A549 (cell line): Measurements from ENCODE around the gene GGA2. TPM values are rescaled to one million over a fixed set of nuclear protein-coding genes. Genes with fewer than 3 reads are reported as not detected.

ENCODE experiments used
- ATAC-seq, 2 experiments: fragments of 200-7000 bp in 1 of 2; fragments of >200 bp in 1 of 2; cut with Nextera tagmentation in 1 of 2; cut with Tn5 transposase in 1 of 2; 3 replicates each; pipeline versions ENCODE4 v1.8.0 to v1.9.1; 2018 to 2020; ENCODE audit warnings: mild to moderate bottlenecking in 1 of 2, moderate library complexity in 1 of 2
- CTCF ChIA-PET: fragments of 300-600 bp; sonication (Branson Sonifier 250); formaldehyde crosslinking; extraction: SDS; loops from one replicate; lab custom pipeline; 2021; ENCODE audit warnings: antibody characterized with exemption, inconsistent platforms; lab: Yijun Ruan, JAX
- POLR2A ChIA-PET: fragments of 350-600 bp; formaldehyde crosslinking; extraction: SDS; loops from one replicate; lab custom pipeline; 2021; ENCODE audit warnings: antibody characterized with exemption, inconsistent platforms; lab: Yijun Ruan, JAX
- DNase-seq, 2 experiments: peaks; one replicate each; pipeline versions ENCODE4 v3.0.0 to v3.0.0-alpha.2; 2011 to 2016; ENCODE audit warnings: low read depth in 1 of 2, low spot score in 1 of 2
- FAIRE-seq: peaks from 2 replicates; lab custom pipeline; 2011; peaks lifted over from hg19 to GRCh38; lab: Jason Lieb, UNC
- H3K27ac ChIP-seq, 2 experiments: fragments of >200 bp; sonication (Bioruptor Twin); formaldehyde crosslinking; 3 replicates each; pipeline ENCODE4 v1.5.1; 2016 to 2017
- H3K4me1 ChIP-seq: fragments of >200 bp; sonication (Bioruptor Twin); formaldehyde crosslinking; 3 replicates; pipeline ENCODE4 v1.6.1; 2016
- H3K4me2 ChIP-seq: fragments of >200 bp; sonication (Bioruptor Twin); formaldehyde crosslinking; 3 replicates; pipeline ENCODE4 v1.6.1; 2016
- H3K4me3 ChIP-seq: fragments of >200 bp; sonication (Bioruptor Twin); formaldehyde crosslinking; 3 replicates; pipeline ENCODE4 v1.5.1; 2016
- H3K9me3 ChIP-seq: fragments of >200 bp; sonication (Bioruptor Twin); formaldehyde crosslinking; 3 replicates; pipeline ENCODE4 v1.6.1; 2016
- BHLHE40 ChIP-seq: IDR thresholded peaks from 2 replicates; pipeline ENCODE4 v1.6.1; 2012; ENCODE audit warnings: low read depth, low read length, inconsistent platforms
- CEBPB ChIP-seq, 2 experiments: fragments of >200 bp in 1 of 2; sonication (Bioruptor Twin) in 1 of 2; formaldehyde crosslinking in 1 of 2; IDR thresholded peaks; 2 replicates each; pipeline ENCODE4 v1.6.1; 2012 to 2016
- FOSL2 ChIP-seq, 2 experiments: fragments of 450-650 bp in 1 of 2; fragments of >200 bp in 1 of 2; sonication (Bioruptor Twin) in 1 of 2; formaldehyde crosslinking; IDR thresholded peaks; 2 replicates each; pipeline versions ENCODE4 v1.5.0 to v1.6.1; 2016 to 2020; ENCODE audit warnings: mild to moderate bottlenecking in 1 of 2, moderate library complexity in 1 of 2
- HOXB5 ChIP-seq: fragments of 250-450 bp; sonication (Bioruptor Pico); IDR thresholded peaks from 2 replicates; pipeline ENCODE4 v1.5.0; 2020; ENCODE audit warnings: mild to moderate bottlenecking, moderate library complexity
- JUN ChIP-seq, 2 experiments: fragments of >200 bp; sonication (Bioruptor Twin); formaldehyde crosslinking; IDR thresholded peaks; 2 replicates in 1 of 2; 3 replicates in 1 of 2; pipeline ENCODE4 v1.6.1; 2016 to 2017
- KDM1A ChIP-seq: fragments of 200-600 bp; sonication (generic); IDR thresholded peaks from 2 replicates; pipeline ENCODE4 v1.6.1; 2016; ENCODE audit warnings: low read depth, mild to moderate bottlenecking
- MAFK ChIP-seq: fragments of 450-650 bp; IDR thresholded peaks from 2 replicates; pipeline ENCODE4 v1.6.1; 2014; ENCODE audit not compliant: partially characterized antibody
- NPAS2 ChIP-seq: fragments of 250-450 bp; sonication (Bioruptor Pico); IDR thresholded peaks from 2 replicates; pipeline ENCODE4 v1.8.0; 2022; ENCODE audit warnings: mild to moderate bottlenecking, moderate library complexity, borderline replicate concordance
- PHF8 ChIP-seq: fragments of 200-600 bp; sonication (generic); IDR thresholded peaks from 2 replicates; pipeline ENCODE4 v1.6.1; 2016; ENCODE audit warnings: low read depth, mild to moderate bottlenecking, antibody characterized with exemption, moderate library complexity, borderline replicate concordance
- POLR2A ChIP-seq: IDR thresholded peaks from 2 replicates; pipeline ENCODE4 v1.6.1; 2012; ENCODE audit warnings: mild to moderate bottlenecking, low read length
- POLR2AphosphoS2 ChIP-seq: conservative IDR thresholded peaks from 2 replicates; pipeline ENCODE4 v1.6.1; 2012; ENCODE audit warnings: low read length, improper control_type of control experiment, inconsistent platforms
- SREBF2 ChIP-seq: fragments of 450-650 bp; IDR thresholded peaks from 2 replicates; pipeline ENCODE4 v1.6.1; 2014; ENCODE audit warnings: mild to moderate bottlenecking, moderate library complexity
- WGBS: methylation state at CpG from one replicate; pipeline ENCODE4 v1.1.6; 2017; ENCODE audit errors: missing lambda C conversion rate; 5-methylcytosine and 5-hydroxymethylcytosine counted together
- polyA plus RNA-seq, 4 experiments: library from polyadenylated mRNA; depleted of rRNA in 3 of 4; stranded (reverse); fragments of >200 nt; fragmentation: RNase III in 1 of 4; extraction: RNeasy Plus Mini Kit Qiagen cat#74134 plus additional on column Dnase treatment in 1 of 4; gene quantifications; 2 replicates in 3 of 4; 3 replicates in 1 of 4; pipeline ENCODE4 v1.2.3, GENCODE V29; 2011 to 2017
- TF ChIP-seq, protein P1 (sequence below): fragments of >200 bp; sonication (Bioruptor Twin); formaldehyde crosslinking; IDR thresholded peaks from 3 replicates; pipeline ENCODE4 v1.5.1; 2016
- TF ChIP-seq, protein P2 (sequence below): fragments of 450-650 bp; IDR thresholded peaks from 2 replicates; pipeline ENCODE4 v1.6.1; 2014; ENCODE audit warnings: antibody characterized with exemption
- TF ChIP-seq, protein P3 (sequence below): IDR thresholded peaks from 2 replicates; pipeline ENCODE4 v1.6.1; 2012
- TF ChIP-seq, protein P4 (sequence below): IDR thresholded peaks from 2 replicates; pipeline ENCODE4 v1.6.1; 2012; ENCODE audit warnings: low read depth, borderline replicate concordance
- TF ChIP-seq, protein P5 (sequence below): IDR thresholded peaks from 2 replicates; pipeline ENCODE4 v1.6.1; 2012

Gene GGA2
- polyA plus RNA-seq, 2 of the 4 experiments (the other 2 are of a cell fraction), result 33.1 to 57.9 TPM

DNA sequence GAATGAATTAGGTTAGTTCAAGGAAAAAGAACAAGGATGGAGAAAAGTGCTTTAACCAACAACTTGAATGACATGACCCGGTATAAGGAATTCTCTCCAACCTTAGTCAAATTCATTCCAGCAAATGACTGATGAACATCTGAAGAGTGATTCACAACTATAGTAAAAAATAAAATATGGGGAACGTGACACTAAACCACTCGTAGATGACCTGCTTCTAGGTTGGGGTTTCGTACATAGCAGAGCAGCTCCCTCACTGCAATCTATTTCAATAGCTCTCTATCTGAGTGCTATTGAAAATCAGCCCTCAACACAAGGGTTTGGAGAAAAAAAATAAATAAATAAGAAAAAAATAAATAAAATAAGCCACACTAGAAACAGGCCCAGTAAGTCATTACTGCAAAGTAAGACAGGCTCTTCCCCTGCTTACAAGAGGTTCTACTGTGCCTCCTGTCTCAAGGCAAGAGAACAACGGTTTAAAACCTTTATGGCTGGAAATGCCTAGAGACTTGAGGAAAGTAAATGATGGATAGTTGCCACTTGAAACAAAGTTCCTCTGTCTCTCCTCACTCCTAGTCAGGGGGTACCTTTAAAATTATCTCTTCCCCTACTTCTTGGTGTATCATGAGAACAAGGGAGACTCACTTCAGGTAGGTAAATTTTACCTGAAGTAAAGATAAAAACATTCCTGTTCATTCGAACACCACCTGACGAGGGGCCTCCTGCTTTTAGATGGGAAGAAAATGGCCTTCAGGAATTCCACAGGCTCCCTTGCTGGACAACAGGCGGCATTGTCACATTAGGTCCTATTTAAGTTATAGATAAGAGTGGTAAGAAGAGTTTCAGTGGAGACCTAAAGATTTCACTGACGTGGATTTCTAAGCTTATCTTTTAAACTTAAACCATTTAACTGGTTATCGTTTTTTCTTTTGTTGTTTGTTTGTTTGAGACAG, 77.8 kb downstream of the GGA2 start:
- 87% methylated on average over 10 of the region's 10 CpGs for WGBS
- ChIA-PET POLR2A (no interaction called here), CTCF (interaction anchor here (0.9 to 8.4 kb wide), 15 partner anchors 8 to 534 kb away, joined by 3 to 336 read pairs (median 14); partner anchors contain the start of genes COG7 and SCNN1G)
- DNase-seq, result peak in 1 of 2 experiments; percentile 20
- ATAC-seq, result no peak
- H3K9me3 ChIP-seq, result no peaks in the 10 kb centered on the region
- H3K27ac ChIP-seq, result no peak overlapping the region; a peak in 1 of 6 replicates
- TF ChIP-seq, protein P1, sequence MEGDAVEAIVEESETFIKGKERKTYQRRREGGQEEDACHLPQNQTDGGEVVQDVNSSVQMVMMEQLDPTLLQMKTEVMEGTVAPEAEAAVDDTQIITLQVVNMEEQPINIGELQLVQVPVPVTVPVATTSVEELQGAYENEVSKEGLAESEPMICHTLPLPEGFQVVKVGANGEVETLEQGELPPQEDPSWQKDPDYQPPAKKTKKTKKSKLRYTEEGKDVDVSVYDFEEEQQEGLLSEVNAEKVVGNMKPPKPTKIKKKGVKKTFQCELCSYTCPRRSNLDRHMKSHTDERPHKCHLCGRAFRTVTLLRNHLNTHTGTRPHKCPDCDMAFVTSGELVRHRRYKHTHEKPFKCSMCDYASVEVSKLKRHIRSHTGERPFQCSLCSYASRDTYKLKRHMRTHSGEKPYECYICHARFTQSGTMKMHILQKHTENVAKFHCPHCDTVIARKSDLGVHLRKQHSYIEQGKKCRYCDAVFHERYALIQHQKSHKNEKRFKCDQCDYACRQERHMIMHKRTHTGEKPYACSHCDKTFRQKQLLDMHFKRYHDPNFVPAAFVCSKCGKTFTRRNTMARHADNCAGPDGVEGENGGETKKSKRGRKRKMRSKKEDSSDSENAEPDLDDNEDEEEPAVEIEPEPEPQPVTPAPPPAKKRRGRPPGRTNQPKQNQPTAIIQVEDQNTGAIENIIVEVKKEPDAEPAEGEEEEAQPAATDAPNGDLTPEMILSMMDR, result no peak
- TF ChIP-seq BHLHE40 (no peak), NPAS2 (CRISPR knock-in tag) (no peak), JUN (IDR thresholded peaks at IDR 0.05) (no peak), KDM1A (no peak), POLR2AphosphoS2 (no peak)
- TF ChIP-seq, protein P2, sequence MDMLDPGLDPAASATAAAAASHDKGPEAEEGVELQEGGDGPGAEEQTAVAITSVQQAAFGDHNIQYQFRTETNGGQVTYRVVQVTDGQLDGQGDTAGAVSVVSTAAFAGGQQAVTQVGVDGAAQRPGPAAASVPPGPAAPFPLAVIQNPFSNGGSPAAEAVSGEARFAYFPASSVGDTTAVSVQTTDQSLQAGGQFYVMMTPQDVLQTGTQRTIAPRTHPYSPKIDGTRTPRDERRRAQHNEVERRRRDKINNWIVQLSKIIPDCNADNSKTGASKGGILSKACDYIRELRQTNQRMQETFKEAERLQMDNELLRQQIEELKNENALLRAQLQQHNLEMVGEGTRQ, result no peak
- TF ChIP-seq, protein P3, sequence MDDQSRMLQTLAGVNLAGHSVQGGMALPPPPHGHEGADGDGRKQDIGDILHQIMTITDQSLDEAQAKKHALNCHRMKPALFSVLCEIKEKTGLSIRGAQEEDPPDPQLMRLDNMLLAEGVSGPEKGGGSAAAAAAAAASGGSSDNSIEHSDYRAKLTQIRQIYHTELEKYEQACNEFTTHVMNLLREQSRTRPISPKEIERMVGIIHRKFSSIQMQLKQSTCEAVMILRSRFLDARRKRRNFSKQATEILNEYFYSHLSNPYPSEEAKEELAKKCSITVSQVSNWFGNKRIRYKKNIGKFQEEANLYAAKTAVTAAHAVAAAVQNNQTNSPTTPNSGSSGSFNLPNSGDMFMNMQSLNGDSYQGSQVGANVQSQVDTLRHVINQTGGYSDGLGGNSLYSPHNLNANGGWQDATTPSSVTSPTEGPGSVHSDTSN, result no peak
- H3K4me1 ChIP-seq, result no peaks in the 10 kb centered on the region
- FAIRE-seq, result no peak
- H3K4me3 ChIP-seq, result no peak overlapping the region
- H3K4me2 ChIP-seq, result no peak overlapping the region

DNA sequence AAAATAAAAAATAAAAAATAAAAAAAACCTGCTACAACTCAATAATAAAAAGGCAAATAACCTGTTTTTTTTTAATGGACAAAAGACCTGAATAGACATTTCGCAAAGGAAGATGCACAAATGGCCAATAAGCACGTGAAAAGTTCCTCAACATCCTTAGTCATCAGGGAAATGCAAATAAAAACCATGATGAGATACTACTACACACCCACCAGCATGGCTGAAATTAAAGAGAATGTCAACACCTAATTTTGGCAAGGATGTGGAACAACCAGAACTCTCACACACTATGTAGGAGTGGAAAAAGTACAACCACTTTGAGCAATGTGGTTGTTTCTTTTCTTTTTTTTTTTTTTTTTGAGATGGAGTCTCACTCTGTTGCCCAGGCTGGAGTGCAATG, 81.9 kb downstream of the GGA2 start:
- H3K4me2 ChIP-seq, result no peak overlapping the region
- no peaks in the 10 kb centered on the region for H3K9me3 ChIP-seq
- no peak overlapping the region for H3K4me3 ChIP-seq
- ChIA-PET POLR2A (no interaction called here), CTCF (interaction anchor here (0.7 kb wide), 1 partner anchor 21 kb away, joined by 4 read pairs; no protein-coding TSS in a partner anchor)
- no peak overlapping the region; a peak in 1 of 6 replicates for H3K27ac ChIP-seq
- no peak for FAIRE-seq
- peak in 1 of 2 experiments; percentile 21 for DNase-seq
- 46% methylated on average over 2 of the region's 2 CpGs for WGBS
- no peak for TF ChIP-seq CEBPB (IDR thresholded peaks at IDR 0.05)
- TF ChIP-seq HOXB5 (CRISPR knock-in tag), result no peak
- TF ChIP-seq FOSL2 (IDR thresholded peaks at IDR 0.05), result no peak
- 0 out of 2 replicates have a peak, but pooled peaks have one; percentile 4 for TF ChIP-seq FOSL2 (CRISPR knock-in tag; IDR thresholded peaks at IDR 0.05)
- no peak for ATAC-seq
- H3K4me1 ChIP-seq, result peaks cover 23% of the 10 kb centered on the region

DNA sequence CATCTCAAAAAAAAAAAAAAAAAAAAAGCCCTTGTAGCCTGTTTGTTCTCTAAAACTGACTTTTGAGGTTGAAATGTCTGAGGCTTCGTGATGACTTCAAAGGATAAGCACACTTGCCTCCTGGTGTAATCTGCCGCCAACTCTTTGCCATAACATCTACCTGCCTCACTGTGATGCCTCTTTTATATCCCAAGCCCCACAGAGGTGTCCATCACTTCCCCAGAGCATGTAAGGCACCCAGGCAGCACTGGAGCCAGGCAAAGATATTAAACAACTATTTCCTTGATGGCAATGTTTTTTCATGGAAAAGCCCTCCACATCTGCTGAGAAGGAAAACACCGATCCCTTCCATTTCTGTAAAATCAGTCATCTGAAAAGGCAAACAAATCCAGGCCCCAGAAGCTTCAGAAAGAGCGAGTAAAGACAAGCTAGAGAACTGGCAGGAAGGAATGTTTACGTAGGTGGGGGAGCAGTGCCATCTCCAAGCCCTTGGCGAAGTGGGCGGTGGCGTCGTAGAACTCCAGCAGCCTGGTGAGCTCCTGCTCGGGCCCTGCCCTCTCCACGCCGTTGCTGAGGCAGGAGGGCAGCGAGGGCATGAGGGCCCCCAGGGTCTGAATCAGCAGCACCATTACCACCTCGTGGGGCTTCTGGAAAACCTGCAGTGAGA, 85.9 kb downstream of the GGA2 start:
- CTCF ChIA-PET, result interaction anchor here (0.8 to 3.8 kb wide), 5 partner anchors 10 to 243 kb away, joined by 3 to 56 read pairs (median 6); partner anchors contain the start of gene SCNN1G
- TF ChIP-seq POLR2A (no peak), SREBF2 (no peak), PHF8 (no peak), MAFK (no peak)
- TF ChIP-seq, protein P4, sequence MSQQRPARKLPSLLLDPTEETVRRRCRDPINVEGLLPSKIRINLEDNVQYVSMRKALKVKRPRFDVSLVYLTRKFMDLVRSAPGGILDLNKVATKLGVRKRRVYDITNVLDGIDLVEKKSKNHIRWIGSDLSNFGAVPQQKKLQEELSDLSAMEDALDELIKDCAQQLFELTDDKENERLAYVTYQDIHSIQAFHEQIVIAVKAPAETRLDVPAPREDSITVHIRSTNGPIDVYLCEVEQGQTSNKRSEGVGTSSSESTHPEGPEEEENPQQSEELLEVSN, result peak; percentile 52; the same call in 1 of the 2 replicates
- TF ChIP-seq, protein P5, sequence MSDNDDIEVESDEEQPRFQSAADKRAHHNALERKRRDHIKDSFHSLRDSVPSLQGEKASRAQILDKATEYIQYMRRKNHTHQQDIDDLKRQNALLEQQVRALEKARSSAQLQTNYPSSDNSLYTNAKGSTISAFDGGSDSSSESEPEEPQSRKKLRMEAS, result peak; percentile 70
- TF ChIP-seq, protein P1, result no peak
- peak overlapping the region; percentile 22; the same call in 1 of the 3 replicates for H3K4me3 ChIP-seq
- H3K27ac ChIP-seq, result peak overlapping the region; percentile 84 to 93
- H3K4me1 ChIP-seq, result peaks cover 29% of the 10 kb centered on the region
- ATAC-seq (peak; percentile 86 to 91), FAIRE-seq (no peak), DNase-seq (peak; percentile 55 to 90)
- peak overlapping the region; percentile 86 for H3K4me2 ChIP-seq
- POLR2A ChIA-PET, result interaction anchor here (1.0 kb wide), 1 partner anchor 353 kb away, joined by 4 read pairs; no protein-coding TSS in a partner anchor
- H3K9me3 ChIP-seq, result no peaks in the 10 kb centered on the region
- 7% methylated on average over 14 of the region's 14 CpGs for WGBS
